ENCODE measurements around the gene MYO1D.
"Not testable (repeated sequence)": the region's sequence is repeated elsewhere in the genome, so short reads cannot be mapped to it uniquely, and the experiment has no call there.

The MYO1D gene

GRCh38 chr17:32771396-32771795 lies 105.5 kb downstream of the MYO1D start:
- DNase-seq = no peak

- DNase-seq = no peak
Measured at GRCh38 chr17:32769846-32770245, 107.1 kb downstream of the MYO1D start.

DNA sequence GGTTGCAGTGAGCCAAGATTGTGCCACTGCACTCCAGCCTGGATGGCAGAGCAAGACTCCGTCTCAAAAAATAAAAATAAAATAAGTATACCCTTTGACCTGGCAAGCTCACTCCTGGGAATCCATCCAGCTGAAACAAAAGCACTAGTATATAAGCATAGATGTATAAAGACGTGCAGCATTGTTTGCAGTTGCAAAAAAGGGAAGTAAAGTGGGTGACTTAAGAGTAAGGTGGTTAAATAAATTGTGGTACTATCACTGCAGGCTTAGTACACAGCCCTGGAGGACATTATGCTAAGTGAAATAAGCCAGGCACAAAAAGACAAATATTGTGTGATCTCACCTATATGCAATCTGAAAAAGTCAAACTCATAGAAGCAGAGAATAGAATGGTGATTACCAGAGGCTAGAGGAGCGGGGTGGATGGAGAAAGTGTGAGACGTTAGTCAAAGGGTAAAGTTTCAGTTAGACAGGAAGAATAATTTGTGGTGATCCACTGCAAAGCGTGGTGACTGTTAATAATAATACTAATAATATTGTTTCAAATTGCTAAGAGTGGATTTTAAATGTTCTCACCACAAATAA lies 113.0 kb downstream of the MYO1D start:
- DNase-seq = no peak

- DNase-seq = no peak
Measured at GRCh38 chr17:32759476-32759875, 117.4 kb downstream of the MYO1D start.

DNA sequence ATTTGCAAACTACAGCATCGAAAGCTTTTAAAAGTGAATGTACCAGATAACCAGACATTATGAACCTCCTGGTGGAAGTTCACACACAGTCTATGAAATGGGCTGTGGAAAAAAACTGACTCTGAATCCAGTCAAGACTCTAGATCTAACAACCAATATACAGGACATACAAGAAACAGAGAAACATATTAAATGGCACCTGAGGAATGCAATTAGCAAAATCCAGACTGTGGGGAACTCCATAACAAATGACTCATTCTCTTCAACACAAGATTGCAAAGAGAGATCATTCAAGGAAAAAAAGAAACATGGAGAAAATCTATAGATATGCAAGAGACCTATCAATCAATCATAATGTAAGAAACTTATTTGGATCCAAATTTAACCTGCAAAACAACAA lies 119.0 kb downstream of the MYO1D start:
- no peak for DNase-seq

DNA sequence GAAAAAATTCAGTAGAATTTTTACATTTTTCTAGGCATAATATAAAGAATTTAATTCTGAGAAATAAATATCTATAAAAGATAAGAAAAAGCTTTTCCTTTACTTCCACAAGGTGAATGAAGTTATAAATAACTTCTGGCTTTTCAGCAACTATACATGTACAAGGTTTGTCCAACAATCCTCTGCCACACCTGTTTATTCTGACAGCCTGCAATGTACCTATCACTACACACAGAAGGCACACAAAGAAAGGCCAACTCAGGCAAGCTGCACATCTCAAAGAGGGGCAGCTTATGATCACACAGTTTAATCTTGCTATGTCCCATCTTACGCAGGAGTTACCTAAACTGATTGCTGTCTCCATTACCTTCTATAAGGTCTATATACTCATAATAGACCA lies 120.2 kb downstream of the MYO1D start:
- no peak for DNase-seq

DNA sequence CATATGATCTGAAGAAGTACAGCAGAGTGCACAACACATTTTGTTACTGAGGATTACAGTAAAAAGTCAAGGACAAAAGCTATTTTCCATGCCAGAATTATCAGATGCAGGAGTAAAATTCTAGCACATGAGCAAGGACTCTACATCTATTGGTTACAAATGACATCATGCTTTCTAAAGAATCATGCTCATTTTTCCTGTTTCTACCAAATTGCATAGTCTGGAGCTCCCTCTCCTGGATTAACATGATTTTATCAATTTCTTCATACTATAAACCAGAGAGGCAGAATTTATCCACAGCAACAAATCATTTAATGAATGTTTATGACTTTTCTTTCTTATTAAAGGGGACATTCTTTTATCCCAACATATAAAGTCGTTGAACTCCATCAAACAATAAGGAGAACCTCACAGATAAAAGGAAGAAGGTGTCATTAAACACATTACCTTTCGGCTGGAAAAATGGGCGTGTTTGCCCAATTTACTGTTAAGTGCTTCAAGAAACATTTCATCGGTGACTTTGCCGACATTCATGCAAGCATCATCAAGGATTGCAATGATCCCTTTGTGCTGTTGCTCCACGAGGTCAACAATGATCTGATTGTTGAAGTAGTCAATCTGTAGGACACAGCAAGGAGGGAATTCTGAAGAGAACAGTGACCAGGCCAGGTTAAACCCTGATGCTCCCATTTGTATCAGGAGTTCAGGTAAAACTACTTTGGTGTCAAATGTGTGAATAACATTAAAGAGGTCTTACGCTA lies 121.7 kb downstream of the MYO1D start:
- peak; percentile 18 for DNase-seq

- no peak for DNase-seq
Measured at GRCh38 chr17:32752934-32753333, 124.0 kb downstream of the MYO1D start.

DNA sequence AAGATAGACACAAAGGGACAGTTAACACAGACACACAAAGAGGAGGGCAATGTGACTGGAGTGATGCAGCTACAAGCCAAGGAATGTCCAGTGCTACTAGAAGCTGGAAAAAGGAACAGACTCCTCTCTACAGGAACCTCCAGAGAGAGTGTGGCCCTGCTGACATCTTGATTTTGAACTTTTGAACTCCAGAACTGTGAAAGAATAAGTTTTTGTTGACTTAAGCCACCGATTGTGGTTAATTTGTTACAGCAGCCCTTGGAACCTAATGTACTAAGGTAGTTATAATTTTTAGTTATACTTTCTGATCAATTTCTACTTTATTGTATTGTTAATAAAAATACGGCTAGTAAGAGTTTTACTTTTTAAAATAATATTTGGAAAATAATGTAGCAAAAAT lies 129.1 kb downstream of the MYO1D start:
- no peak for DNase-seq

GRCh38 chr17:32746698-32747097 lies 130.2 kb downstream of the MYO1D start:
- no peak for DNase-seq

DNA sequence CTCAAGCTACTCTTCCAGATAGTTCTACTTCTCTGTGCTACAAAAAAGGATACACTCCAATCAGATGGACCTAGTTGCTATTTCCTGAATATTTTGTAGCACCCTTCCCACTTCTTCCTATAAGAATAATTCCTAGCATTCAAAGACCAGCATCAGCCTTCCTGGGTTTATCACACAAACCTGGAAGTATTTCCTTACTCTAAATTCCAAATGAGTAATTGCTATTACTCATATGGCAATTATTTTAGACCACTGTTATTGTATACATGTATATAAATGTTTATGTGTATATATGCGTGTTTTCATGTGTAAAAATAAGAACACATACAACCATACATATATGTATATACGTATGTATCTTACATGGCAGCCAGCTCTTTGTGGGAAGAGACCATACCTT lies 130.6 kb downstream of the MYO1D start:
- DNase-seq = no peak

- no peak for DNase-seq
Measured at GRCh38 chr17:32742681-32743538, 134.0 kb downstream of the MYO1D start.

DNA sequence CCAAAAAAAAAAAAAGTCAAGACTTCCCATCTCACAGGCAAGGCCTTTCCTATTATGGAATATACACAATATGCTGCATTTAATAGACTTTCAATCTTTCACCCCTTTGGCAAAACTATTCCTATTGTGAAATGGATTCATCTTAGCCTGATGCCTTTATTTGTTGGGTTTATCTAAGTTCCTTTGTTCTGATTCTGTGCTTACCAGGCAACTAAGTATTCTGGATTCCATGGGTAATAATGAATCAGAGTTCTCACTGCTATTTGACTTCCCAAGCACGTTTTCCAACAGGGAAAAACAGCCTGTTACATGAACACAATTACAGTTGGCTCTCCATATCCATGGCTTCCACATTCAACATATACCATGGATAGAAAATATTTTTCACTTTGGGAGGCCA lies 135.5 kb downstream of the MYO1D start:
- no peak for DNase-seq

- DNase-seq = no peak
Measured at GRCh38 chr17:32739722-32740121, 137.2 kb downstream of the MYO1D start.

DNA sequence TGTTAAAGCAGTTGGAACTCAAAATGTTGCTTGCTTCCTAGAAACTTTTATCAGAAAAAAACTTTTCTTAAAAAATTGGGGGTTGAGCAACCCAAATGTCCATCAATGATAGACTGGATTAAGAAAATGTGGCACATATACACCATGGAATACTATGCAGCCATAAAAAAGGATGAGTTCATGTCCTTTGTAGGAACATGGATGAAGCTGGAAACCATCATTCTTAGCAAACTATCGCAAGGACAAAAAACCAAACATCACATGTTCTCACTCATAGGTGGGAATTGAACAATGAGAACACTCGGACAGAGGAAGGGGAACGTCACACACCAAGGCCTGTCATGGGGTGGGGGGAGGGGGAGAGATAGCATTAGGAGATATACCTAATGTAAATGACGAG lies 137.8 kb downstream of the MYO1D start:
- DNase-seq = not testable (repeated sequence)

DNA sequence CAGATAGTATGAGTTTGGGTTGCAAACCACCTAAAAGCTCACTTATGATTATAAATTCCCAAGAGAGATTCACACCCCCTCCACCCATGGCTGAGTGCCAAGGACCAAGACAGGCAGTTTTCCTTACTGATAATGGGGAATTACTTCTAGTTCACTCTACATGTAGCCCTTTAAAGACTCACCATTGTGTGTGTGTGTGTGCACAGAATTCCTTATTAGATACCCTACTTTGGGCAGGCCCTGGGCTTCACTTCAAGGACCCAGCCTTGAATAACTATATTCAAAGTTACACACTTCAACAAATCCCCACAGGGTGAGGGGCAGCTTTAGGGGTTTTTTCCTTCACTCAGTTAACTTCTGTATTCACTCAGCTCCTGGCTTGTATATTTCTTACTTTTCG lies 143.5 kb downstream of the MYO1D start:
- no peak for DNase-seq

DNA sequence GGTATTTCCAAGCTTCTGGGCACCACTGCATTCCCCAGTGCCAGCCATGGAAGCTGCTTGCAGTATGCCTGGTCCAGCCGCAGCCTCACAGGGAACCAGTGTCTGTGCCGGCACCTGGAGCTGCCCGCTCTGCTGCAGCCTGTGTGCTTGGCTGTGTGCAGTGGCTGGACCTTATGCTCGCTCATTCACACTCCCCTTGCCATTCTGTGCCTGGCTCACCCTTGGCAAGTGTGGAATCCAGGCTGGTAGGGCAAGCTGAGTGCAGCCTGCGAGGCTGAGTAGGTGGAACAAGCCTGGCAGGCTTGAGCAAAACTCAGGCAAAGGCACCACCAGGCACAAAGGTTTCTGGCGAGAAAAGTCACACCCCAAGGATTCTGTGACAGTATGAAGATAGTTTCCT lies 144.0 kb downstream of the MYO1D start:
- no peak for DNase-seq

DNA sequence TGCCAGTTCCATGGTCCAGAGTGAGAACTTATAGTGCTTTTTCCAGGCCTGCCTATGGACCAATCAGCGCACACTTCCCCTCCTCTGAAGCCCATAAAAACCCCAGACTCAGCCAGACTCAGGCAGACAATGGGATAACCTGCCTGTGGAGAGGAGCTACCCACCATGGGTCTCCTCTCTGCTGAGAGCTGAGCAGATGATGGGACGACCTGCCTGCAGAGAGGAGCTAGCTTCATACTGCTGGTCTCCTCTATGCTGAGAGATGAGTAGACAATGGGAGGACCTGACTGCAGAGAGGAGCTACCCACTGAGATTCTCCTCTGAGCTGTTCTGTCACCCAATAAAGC lies 144.7 kb downstream of the MYO1D start:
- DNase-seq = no peak

- DNase-seq = no peak
Measured at GRCh38 chr17:32731556-32732295, 145.2 kb downstream of the MYO1D start.

GRCh38 chr17:32727681-32728080 lies 149.2 kb downstream of the MYO1D start:
- DNase-seq = no peak

DNA sequence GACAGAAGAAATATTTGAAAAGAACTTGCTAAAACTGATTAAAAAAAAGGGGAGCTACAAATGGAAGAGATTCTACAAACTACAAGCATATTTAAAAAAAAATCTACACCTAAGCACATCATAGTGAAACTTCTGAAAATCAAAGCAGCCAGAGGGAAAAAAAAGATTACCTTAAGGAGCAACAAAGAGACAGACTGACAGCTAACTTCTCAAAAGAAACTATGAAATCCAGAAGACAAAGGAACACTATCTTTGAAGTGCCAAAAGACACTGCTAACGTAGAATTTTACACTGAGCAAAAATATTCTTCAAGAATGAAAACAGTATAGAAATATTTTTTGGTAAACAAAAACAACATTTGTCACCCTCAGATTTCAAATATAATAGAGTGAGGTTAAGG lies 151.2 kb downstream of the MYO1D start:
- DNase-seq = no peak

- DNase-seq = no peak
Measured at GRCh38 chr17:32723310-32723955, 153.5 kb downstream of the MYO1D start.

DNA sequence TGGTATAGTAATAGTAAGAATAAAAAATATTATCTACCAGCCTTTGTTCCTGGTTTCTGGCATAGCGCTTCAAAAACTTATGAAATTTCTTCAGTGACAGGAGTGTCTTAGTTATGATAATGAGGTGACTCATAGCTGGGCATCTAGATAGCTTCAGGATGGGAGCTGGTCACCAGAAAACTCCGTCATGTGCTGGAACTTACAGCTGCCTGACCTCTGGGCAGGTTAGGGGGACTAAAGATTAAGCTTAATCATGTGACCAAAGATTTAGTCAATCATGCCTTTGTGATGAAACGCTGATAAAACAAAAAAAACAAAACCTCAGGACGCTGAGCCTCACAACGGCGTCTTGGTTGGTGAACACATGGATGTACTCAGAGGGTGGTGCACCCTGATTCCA lies 154.2 kb downstream of the MYO1D start:
- DNase-seq = no peak

All from DMS153 (cell line).